Activated T-cell treated with anti-CD3 and anti-CD28 coated beads, Interleukin-2, amount 50 U/mL, for 24 hours (primary cell): Measurements from ENCODE around the gene PANK2.
"Not testable (repeated sequence)": the region's sequence is repeated elsewhere in the genome, so short reads cannot be mapped to it uniquely, and the experiment has no call there.

Source experiments
- DNase-seq: peaks from one replicate; pipeline ENCODE4 v3.0.0-alpha.2; 2020
- H3K27ac Mint-ChIP-seq: 2 replicates; pipeline ENCODE4 v1.8.0; 2020; ENCODE audit warnings: mild to moderate bottlenecking, mixed read lengths
- H3K27me3 Mint-ChIP-seq: 2 replicates; pipeline ENCODE4 v1.8.0; 2020; ENCODE audit warnings: mixed read lengths
- H3K36me3 Mint-ChIP-seq: 2 replicates; pipeline ENCODE4 v1.8.0; 2020; ENCODE audit warnings: low read depth, mixed read lengths
- H3K4me1 Mint-ChIP-seq: 2 replicates; pipeline ENCODE4 v1.8.0; 2020; ENCODE audit warnings: low read depth, mixed read lengths
- H3K4me3 Mint-ChIP-seq: 2 replicates; pipeline ENCODE4 v1.8.0; 2020; ENCODE audit warnings: mild to moderate bottlenecking, moderate library complexity, mixed read lengths
- H3K9me3 Mint-ChIP-seq: 2 replicates; pipeline ENCODE4 v1.8.0; 2020; ENCODE audit warnings: mixed read lengths

The PANK2 gene

GRCh38 chr20:3937618-3938017 is 48.4 kb downstream of the PANK2 start:
- Mint-ChIP-seq H3K9me3 (peaks cover 9% of the 10 kb centered on the region), H3K4me3 (no peak overlapping the region), H3K27ac (no peak overlapping the region), H3K27me3 (no peaks in the 10 kb centered on the region), H3K36me3 (peaks cover 66% of the 10 kb centered on the region), H3K4me1 (peaks cover 9% of the 10 kb centered on the region)
- no peak for DNase-seq

GRCh38 chr20:3940905-3941304 is 51.7 kb downstream of the PANK2 start:
- H3K36me3 Mint-ChIP-seq, result peaks cover 55% of the 10 kb centered on the region
- H3K4me3 Mint-ChIP-seq, result no peak overlapping the region

GRCh38 chr20:3946666-3947065 is 57.5 kb downstream of the PANK2 start:
- not testable (repeated sequence) for H3K9me3 Mint-ChIP-seq, H3K4me1 Mint-ChIP-seq, H3K27me3 Mint-ChIP-seq, DNase-seq, H3K27ac Mint-ChIP-seq, H3K4me3 Mint-ChIP-seq
- peaks cover 17% of the 10 kb centered on the region for H3K36me3 Mint-ChIP-seq

More at GRCh38 chr20:3940905-3941304, 51.7 kb downstream of the PANK2 start:
- H3K27me3 Mint-ChIP-seq, result no peaks in the 10 kb centered on the region
- H3K27ac Mint-ChIP-seq, result no peak overlapping the region
- no peaks in the 10 kb centered on the region for H3K4me1 Mint-ChIP-seq
- peaks cover 9% of the 10 kb centered on the region for H3K9me3 Mint-ChIP-seq
- no peak for DNase-seq

- H3K27ac Mint-ChIP-seq, result no peak overlapping the region
- peaks cover 17% of the 10 kb centered on the region for H3K36me3 Mint-ChIP-seq
- no peak overlapping the region for H3K4me3 Mint-ChIP-seq
- H3K9me3 Mint-ChIP-seq, result no peaks in the 10 kb centered on the region
- no peaks in the 10 kb centered on the region for H3K27me3 Mint-ChIP-seq
- H3K4me1 Mint-ChIP-seq, result peaks cover 19% of the 10 kb centered on the region
- DNase-seq, result no peak
Measured at GRCh38 chr20:3964719-3965118, 75.5 kb downstream of the PANK2 start.

- Mint-ChIP-seq H3K9me3 (no peaks in the 10 kb centered on the region), H3K4me1 (peaks cover 24% of the 10 kb centered on the region), H3K27ac (no peak overlapping the region), H3K27me3 (no peaks in the 10 kb centered on the region), H3K4me3 (no peak overlapping the region), H3K36me3 (peaks cover 14% of the 10 kb centered on the region)
- DNase-seq, result no peak
Measured at GRCh38 chr20:3966571-3966970, 77.4 kb downstream of the PANK2 start.

- H3K9me3 Mint-ChIP-seq, result no peaks in the 10 kb centered on the region
- H3K4me1 Mint-ChIP-seq, result peaks cover 31% of the 10 kb centered on the region
- H3K27ac Mint-ChIP-seq, result no peak overlapping the region
- H3K4me3 Mint-ChIP-seq, result no peak overlapping the region
- H3K36me3 Mint-ChIP-seq, result peaks cover 13% of the 10 kb centered on the region
- no peaks in the 10 kb centered on the region for H3K27me3 Mint-ChIP-seq
- DNase-seq, result no peak
Measured at GRCh38 chr20:3970016-3970415, 80.8 kb downstream of the PANK2 start.

GRCh38 chr20:3971145-3971544 is 82.0 kb downstream of the PANK2 start:
- Mint-ChIP-seq H3K9me3 (no peaks in the 10 kb centered on the region), H3K27me3 (no peaks in the 10 kb centered on the region), H3K4me1 (peaks cover 31% of the 10 kb centered on the region), H3K4me3 (no peak overlapping the region), H3K27ac (no peak overlapping the region), H3K36me3 (peaks cover 13% of the 10 kb centered on the region)
- no peak for DNase-seq

- no peak for DNase-seq
- H3K9me3 Mint-ChIP-seq, result no peaks in the 10 kb centered on the region
- H3K4me1 Mint-ChIP-seq, result peaks cover 28% of the 10 kb centered on the region
- H3K27ac Mint-ChIP-seq, result no peak overlapping the region
- H3K27me3 Mint-ChIP-seq, result no peaks in the 10 kb centered on the region
- H3K4me3 Mint-ChIP-seq, result no peak overlapping the region
- peaks cover 8% of the 10 kb centered on the region for H3K36me3 Mint-ChIP-seq
Measured at GRCh38 chr20:3972161-3972560, 83.0 kb downstream of the PANK2 start.

GRCh38 chr20:3972631-3973030 is 83.4 kb downstream of the PANK2 start:
- H3K9me3 Mint-ChIP-seq, H3K36me3 Mint-ChIP-seq, DNase-seq, H3K4me3 Mint-ChIP-seq, H3K27ac Mint-ChIP-seq, H3K27me3 Mint-ChIP-seq: not testable (repeated sequence)
- H3K4me1 Mint-ChIP-seq, result peaks cover 24% of the 10 kb centered on the region

GRCh38 chr20:3973705-3974104 is 84.5 kb downstream of the PANK2 start:
- no peak overlapping the region for H3K4me3 Mint-ChIP-seq
- H3K4me1 Mint-ChIP-seq, result peaks cover 20% of the 10 kb centered on the region
- H3K9me3 Mint-ChIP-seq, result no peaks in the 10 kb centered on the region
- H3K27ac Mint-ChIP-seq, result no peak overlapping the region
- H3K36me3 Mint-ChIP-seq, result peaks cover 1% of the 10 kb centered on the region
- DNase-seq, result no peak
- no peaks in the 10 kb centered on the region for H3K27me3 Mint-ChIP-seq

- Mint-ChIP-seq H3K36me3 (peaks cover 3% of the 10 kb centered on the region), H3K9me3 (no peaks in the 10 kb centered on the region), H3K27ac (no peak overlapping the region), H3K4me3 (no peak overlapping the region), H3K27me3 (no peaks in the 10 kb centered on the region), H3K4me1 (peaks cover 27% of the 10 kb centered on the region)
- DNase-seq, result no peak
Measured at GRCh38 chr20:3976511-3976910, 87.3 kb downstream of the PANK2 start.
